Measurements from ENCODE around the gene ENDOU.
"Not testable (repeated sequence)": the region's sequence is repeated elsewhere in the genome, so short reads cannot be mapped to it uniquely, and the experiment has no call there.

ENDOU gene

GRCh38 chr12:47672068-47672467 is 53.2 kb downstream of the ENDOU start:
- no peak for DNase-seq

GRCh38 chr12:47667935-47668334 is 57.4 kb downstream of the ENDOU start:
- not testable (repeated sequence) for DNase-seq

Data from left hindlimb (tissue), 1 donor.